Left lung (tissue), 10 donors: ENCODE measurements around the gene DIP2A. TPM values are rescaled to one million over a fixed set of nuclear protein-coding genes. Genes with fewer than 3 reads are reported as not detected.
A peak's percentile ranks its signal among the peaks of the same experiment; 100 is the strongest.
"Not testable (repeated sequence)": the region's sequence is repeated elsewhere in the genome, so short reads cannot be mapped to it uniquely, and the experiment has no call there.

ENCODE experiments used
- ATAC-seq: fragments of 200-7000 bp; cut with Tn5 transposase; one replicate; pipeline ENCODE4 v1.9.1; 2020; ENCODE audit warnings: moderate library complexity
- DNase-seq, 4 donors: peaks; one replicate each; pipeline ENCODE4 v3.0.0-alpha.2; 2013 to 2020
- H3K27ac ChIP-seq, 2 donors: fragments of 200-600 bp; sonication (generic) in 1 of 2; one replicate each; pipeline versions ENCODE4 v1.5.0 to v1.8.0; 2020 to 2021
- H3K27me3 ChIP-seq, 2 donors: fragments of 200-600 bp; sonication (generic) in 1 of 2; one replicate each; pipeline versions ENCODE4 v1.5.0 to v1.8.0; 2020 to 2021
- H3K36me3 ChIP-seq, 2 donors: fragments of 200-600 bp; sonication (generic) in 1 of 2; one replicate each; pipeline versions ENCODE4 v1.5.0 to v1.8.0; 2020 to 2021
- H3K4me1 ChIP-seq, 2 donors: fragments of 200-600 bp; one replicate each; pipeline ENCODE4 v1.8.0; 2021
- H3K4me3 ChIP-seq, 2 donors: fragments of 200-600 bp; sonication (generic) in 1 of 2; one replicate each; pipeline versions ENCODE4 v1.5.0 to v1.8.0; 2020 to 2021; ENCODE audit warnings: mild to moderate bottlenecking in 1 of 2
- H3K9me3 ChIP-seq, 2 donors: fragments of 200-600 bp; sonication (generic) in 1 of 2; one replicate each; pipeline versions ENCODE4 v1.5.0 to v1.8.0; 2020 to 2021
- CTCF ChIP-seq, 2 donors: fragments of 200-600 bp; sonication (generic) in 1 of 2; IDR thresholded peaks; one replicate each; pipeline versions ENCODE4 v1.5.0 to v1.8.0; 2021; ENCODE audit warnings: antibody characterized with exemption in 2 of 2
- intact Hi-C, 2 donors: fragments of 100-400 bp; cut with DNase I; formaldehyde crosslinking; loops; one replicate each; pipeline versions ENCODE4 v1.11.2 to v1.14.2; 2022
- polyA plus RNA-seq, 6 donors: library from polyadenylated mRNA; unstranded; fragments of 120-200 nt; gene quantifications; one replicate each; pipeline ENCODE4 v1.2.1, GENCODE V29; 2013; ENCODE audit not compliant: insufficient read length in 6 of 6
- total RNA-seq, 2 donors: library from RNA; stranded (reverse); fragmentation: NEBNext Ultra II Directional; extraction: Animal tissue kit (Norgen Biotek cat#: 25700); gene quantifications; one replicate each; pipeline ENCODE4 v1.2.1, GENCODE V29; 2021
- donor health status: DM: no; HTN: yes; CAD: no.
- donor health status: DM: no; HTN: no; CAD: no.

The DIP2A gene
- total and polyA plus RNA-seq, 8 donors = 31.5 to 75.3 (median 62.6) TPM

DNA sequence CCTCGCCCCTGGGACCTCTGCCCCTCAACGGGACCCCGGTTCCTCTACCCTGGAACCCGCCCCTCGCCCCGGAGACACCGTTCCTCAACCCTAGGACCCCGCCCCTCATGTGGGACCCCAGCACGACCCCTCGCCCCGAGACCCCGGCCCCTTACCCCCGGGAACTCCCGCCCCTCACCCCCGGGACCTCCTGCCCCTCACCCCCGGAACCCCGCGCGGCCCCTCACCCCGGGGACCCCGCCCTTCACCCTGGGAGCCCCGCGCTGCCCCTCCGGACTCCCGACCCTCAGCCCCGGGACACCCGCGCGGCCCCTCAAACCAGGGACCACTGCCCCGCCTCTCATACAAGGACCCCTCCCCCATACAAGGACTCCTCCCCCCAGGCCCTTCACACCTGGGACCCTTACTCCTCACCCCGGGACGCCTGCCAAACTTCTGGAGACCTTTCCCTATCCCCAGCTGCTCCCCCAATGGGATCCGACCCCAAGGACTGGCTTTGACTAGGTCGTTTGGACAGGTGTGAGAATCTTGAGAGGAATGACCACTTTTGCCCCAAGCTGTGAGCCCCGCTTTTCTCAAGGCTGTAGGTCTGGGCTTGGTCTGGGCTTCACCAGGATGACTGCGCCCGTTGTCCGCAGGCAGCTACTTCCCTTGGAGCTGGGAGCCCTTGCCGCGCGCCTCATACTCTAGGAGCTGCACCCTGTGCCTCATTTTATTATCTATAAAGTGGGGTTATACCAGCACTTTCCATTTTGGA lies 843 bp downstream of the DIP2A start:
- H3K9me3 ChIP-seq = no peaks in the 10 kb centered on the region
- H3K27me3 ChIP-seq = no peaks in the 10 kb centered on the region
- H3K36me3 ChIP-seq = peaks cover 0 to 6% of the 10 kb centered on the region in 2 donors
- ATAC-seq (peak; percentile 16), DNase-seq (peak in 3 of 4 donors; percentile 19 to 88 (median 51))
- peaks cover 22 to 61% of the 10 kb centered on the region in 2 donors for H3K4me1 ChIP-seq
- no peak for TF ChIP-seq CTCF (IDR thresholded peaks at IDR 0.05)
- intact Hi-C loops = no loop called here
- peak overlapping the region in 1 of 2 donors; percentile 87 for H3K27ac ChIP-seq
- peak overlapping the region; percentile 82 to 87 for H3K4me3 ChIP-seq

DNA sequence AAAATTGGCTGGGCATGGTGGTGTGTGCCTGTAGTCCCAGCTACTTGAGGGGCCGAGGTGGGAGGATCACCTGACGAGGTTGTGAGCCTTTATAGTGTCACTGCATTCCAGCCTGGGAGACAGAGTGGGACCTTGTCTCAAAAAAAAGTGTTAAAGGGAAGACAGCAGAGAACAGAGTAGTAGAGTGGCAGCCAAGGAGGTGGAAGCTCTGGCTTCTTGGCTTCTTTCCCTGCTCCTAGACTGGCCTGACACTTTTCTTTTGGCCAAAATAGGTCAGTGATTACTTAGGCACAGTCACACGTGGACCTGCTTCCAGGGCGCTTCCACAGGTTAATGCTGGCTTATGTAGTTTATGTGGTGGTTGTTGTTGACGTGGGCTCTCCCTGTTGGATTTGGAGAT lies 3.2 kb downstream of the DIP2A start:
- Histone ChIP-seq H3K27ac (no peak overlapping the region), H3K4me1 (peaks cover 9 to 54% of the 10 kb centered on the region in 2 donors), H3K4me3 (no peak overlapping the region), H3K36me3 (peaks cover 0 to 6% of the 10 kb centered on the region in 2 donors), H3K9me3 (no peaks in the 10 kb centered on the region), H3K27me3 (no peaks in the 10 kb centered on the region)
- DNase-seq (no peak), ATAC-seq (no peak)
- no peak for TF ChIP-seq CTCF (IDR thresholded peaks at IDR 0.05)
- intact Hi-C loops = no loop called here

DNA sequence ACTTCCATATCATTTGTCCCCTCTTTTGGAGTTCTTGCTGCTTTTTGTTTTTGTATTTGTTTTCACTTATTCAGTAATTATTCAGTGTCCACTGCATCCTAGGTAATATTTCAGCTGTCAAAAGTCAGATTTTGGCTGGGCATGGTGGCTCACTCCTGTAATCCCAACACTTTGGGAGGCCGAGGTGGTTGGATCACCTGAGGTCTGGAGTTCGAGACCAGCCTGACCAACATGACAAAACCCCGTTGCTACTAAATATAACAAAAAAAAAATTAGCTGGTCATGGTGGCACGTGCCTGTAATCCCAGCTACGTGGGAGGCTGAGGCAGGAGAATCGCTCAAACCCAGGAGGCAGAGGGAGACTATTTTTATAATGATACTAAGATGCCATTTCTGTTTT lies 6.5 kb downstream of the DIP2A start:
- H3K9me3 ChIP-seq, H3K4me3 ChIP-seq, intact Hi-C loops, H3K27me3 ChIP-seq, ATAC-seq, DNase-seq: not testable (repeated sequence)
- peaks cover 0 to 36% of the 10 kb centered on the region in 2 donors for H3K4me1 ChIP-seq
- peak overlapping the region in 1 of 2 donors; percentile 41 for H3K27ac ChIP-seq
- H3K36me3 ChIP-seq = peaks cover 0 to 11% of the 10 kb centered on the region in 2 donors

DNA sequence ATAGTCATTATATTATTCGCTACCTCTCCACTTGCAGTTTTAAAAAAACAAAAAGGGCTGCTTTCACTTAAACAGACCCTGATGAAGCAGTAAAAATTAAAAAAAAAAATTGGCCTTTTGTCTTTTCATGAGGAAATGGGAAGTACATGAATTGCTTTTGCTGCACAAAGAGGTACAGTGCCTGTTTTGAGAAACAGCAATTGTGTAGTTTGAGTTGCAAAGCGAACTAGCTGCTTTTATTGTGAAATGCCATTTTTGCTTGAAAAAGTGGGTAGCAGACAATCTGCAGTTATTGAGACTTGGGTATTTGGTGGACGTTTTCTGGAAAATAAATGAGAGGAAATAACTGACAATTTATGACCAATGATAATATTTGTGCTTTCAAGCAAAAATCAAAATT lies 7.0 kb downstream of the DIP2A start:
- peaks cover 0 to 31% of the 10 kb centered on the region in 2 donors for H3K4me1 ChIP-seq
- no peak for DNase-seq
- H3K9me3 ChIP-seq = no peaks in the 10 kb centered on the region
- H3K27me3 ChIP-seq = no peaks in the 10 kb centered on the region
- H3K4me3 ChIP-seq = no peak overlapping the region
- H3K27ac ChIP-seq = peak overlapping the region in 1 of 2 donors; percentile 41
- peaks cover 0 to 11% of the 10 kb centered on the region in 2 donors for H3K36me3 ChIP-seq
- TF ChIP-seq CTCF (IDR thresholded peaks at IDR 0.05) = no peak
- ATAC-seq = no peak
- intact Hi-C loops = no loop called here

DNA sequence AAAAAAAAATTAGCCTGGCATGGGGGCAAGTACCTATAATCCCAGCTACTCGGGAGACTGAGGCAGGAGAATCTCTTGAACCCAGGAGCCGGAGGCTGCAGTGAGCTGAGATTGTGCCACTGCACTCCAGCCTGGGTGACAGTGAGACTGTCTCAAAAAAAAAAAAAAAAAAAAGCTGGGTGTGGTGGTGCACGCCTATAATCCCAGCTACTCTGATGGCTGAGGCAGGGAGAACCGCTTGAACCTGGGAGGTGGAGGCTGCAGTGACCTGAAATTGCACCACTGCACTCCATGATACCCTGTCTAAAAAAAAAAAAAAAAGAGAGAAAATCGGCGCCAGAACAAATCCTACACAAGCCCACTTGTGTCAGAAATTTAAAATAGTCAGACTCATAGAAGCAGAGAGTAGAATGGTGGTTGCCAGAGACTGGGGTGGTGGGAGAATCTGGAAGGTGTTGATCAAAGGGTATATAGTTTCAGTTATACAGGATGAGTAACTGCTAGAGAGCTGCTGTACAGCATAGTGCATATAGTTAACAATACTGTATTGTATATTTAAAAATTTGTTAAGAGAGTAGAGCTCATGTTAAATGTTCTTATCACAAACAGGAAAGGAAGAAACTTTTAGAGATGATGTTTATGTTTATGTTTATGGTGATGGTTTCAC lies 9.6 kb downstream of the DIP2A start:
- DNase-seq (no peak), ATAC-seq (no peak)
- no peaks in the 10 kb centered on the region for H3K9me3 ChIP-seq
- no peaks in the 10 kb centered on the region for H3K27me3 ChIP-seq
- TF ChIP-seq CTCF (IDR thresholded peaks at IDR 0.05) = no peak
- H3K36me3 ChIP-seq = peaks cover 0 to 6% of the 10 kb centered on the region in 2 donors
- intact Hi-C loops = no loop called here
- no peak overlapping the region for H3K27ac ChIP-seq
- H3K4me1 ChIP-seq = peaks cover 0 to 29% of the 10 kb centered on the region in 2 donors
- no peak overlapping the region for H3K4me3 ChIP-seq
